Neural cell (in vitro differentiated cells): ENCODE measurements around the gene SYF2. TPM values are rescaled to one million over a fixed set of nuclear protein-coding genes. Genes with fewer than 3 reads are reported as not detected.
"Not testable (repeated sequence)": the region's sequence is repeated elsewhere in the genome, so short reads cannot be mapped to it uniquely, and the experiment has no call there.

ENCODE experiments used
- H2AFZ ChIP-seq: fragments of 200-600, 300-800 bp; sonication (generic), shearing (Covaris generic); 2 replicates; pipeline ENCODE4 v1.6.0; 2014; ENCODE audit warnings: low read depth, mild to moderate bottlenecking, antibody characterized with exemption, low read length, moderate library complexity
- H3F3A ChIP-seq: fragments of 200-600 bp; shearing (Covaris generic); 2 replicates; pipeline ENCODE4 v1.6.1; 2016; ENCODE audit warnings: mild to moderate bottlenecking, moderate library complexity, mixed read lengths, antibody characterized with exemption, low read length; ENCODE audit not compliant: insufficient read depth, poor library complexity, severe bottlenecking
- H3K27ac ChIP-seq: fragments of 200-600, 300-800 bp; sonication (generic), shearing (Covaris generic); 2 replicates; pipeline ENCODE4 v1.5.1; 2014; ENCODE audit warnings: mild to moderate bottlenecking, low read length, moderate library complexity
- H3K27me3 ChIP-seq: fragments of 300-800, 200-600 bp; sonication (generic), shearing (Covaris generic); 2 replicates; pipeline ENCODE4 v1.6.0; 2014; ENCODE audit warnings: mild to moderate bottlenecking, low read depth, low read length, moderate library complexity; ENCODE audit not compliant: insufficient read depth
- H3K36me3 ChIP-seq: fragments of 300-800, 200-600 bp; sonication (generic), shearing (Covaris generic); 2 replicates; pipeline ENCODE4 v1.5.1; 2014; ENCODE audit warnings: mild to moderate bottlenecking, antibody characterized with exemption, low read length, moderate library complexity; ENCODE audit not compliant: insufficient read depth
- H3K4me2 ChIP-seq: fragments of 300-800, 200-600 bp; sonication (generic), shearing (Covaris generic); 2 replicates; pipeline ENCODE4 v1.6.0; 2014; ENCODE audit warnings: mild to moderate bottlenecking, low read length
- H3K4me3 ChIP-seq: fragments of 300-800, 200-600 bp; sonication (generic), shearing (Covaris generic); 2 replicates; pipeline ENCODE4 v1.5.1; 2014; ENCODE audit warnings: mild to moderate bottlenecking, low read length, moderate library complexity
- H3K79me2 ChIP-seq: fragments of 200-600 bp; shearing (Covaris generic); replicated peaks from 2 replicates; pipeline ENCODE4 v1.6.0; 2014; ENCODE audit warnings: mild to moderate bottlenecking, low read length, moderate library complexity; ENCODE audit not compliant: insufficient read depth
- H3K9ac ChIP-seq: fragments of 300-800, 200-600 bp; sonication (generic), shearing (Covaris generic); 2 replicates; pipeline ENCODE4 v1.6.1; 2016; ENCODE audit warnings: mild to moderate bottlenecking, low read length, mixed read lengths
- H3K9me2 ChIP-seq: fragments of 200-600 bp; shearing (Covaris generic); 2 replicates; pipeline ENCODE4 v1.6.1; 2016; ENCODE audit warnings: mild to moderate bottlenecking, low read length, mixed read lengths; ENCODE audit not compliant: insufficient read depth
- H3K9me3 ChIP-seq: fragments of 200-600, 300-800 bp; sonication (generic), shearing (Covaris generic); 2 replicates; pipeline ENCODE4 v1.6.1; 2016; ENCODE audit warnings: mild to moderate bottlenecking, mixed run types, low read length, moderate library complexity, mixed read lengths
- H4K20me1 ChIP-seq: fragments of 200-600 bp; shearing (Covaris generic); 2 replicates; pipeline ENCODE4 v1.6.1; 2016; ENCODE audit warnings: mild to moderate bottlenecking, mixed run types; ENCODE audit not compliant: insufficient read depth
- EP300 ChIP-seq: fragments of 450-650 bp; conservative IDR thresholded peaks from 2 replicates; pipeline ENCODE4 v1.6.1; 2014; ENCODE audit warnings: antibody characterized with exemption, mild to moderate bottlenecking, moderate library complexity; ENCODE audit not compliant: poor library complexity, severe bottlenecking
- EZH2 ChIP-seq: fragments of 200-600, 300-800 bp; shearing (Covaris generic), sonication (generic); IDR thresholded peaks from 2 replicates; pipeline ENCODE4 v1.6.1; 2014; ENCODE audit warnings: antibody characterized with exemption, low read length, borderline replicate concordance, mild to moderate bottlenecking; ENCODE audit not compliant: insufficient read depth, poor library complexity, severe bottlenecking
- MXI1 ChIP-seq: fragments of 450-650 bp; conservative IDR thresholded peaks from 2 replicates; pipeline ENCODE4 v1.6.1; 2014; ENCODE audit warnings: antibody characterized with exemption, mild to moderate bottlenecking; ENCODE audit not compliant: poor library complexity, severe bottlenecking
- POLR2AphosphoS5 ChIP-seq: IDR thresholded peaks from 2 replicates; pipeline ENCODE4 v1.6.1; 2012
- RAD21 ChIP-seq: fragments of 450-650 bp; conservative IDR thresholded peaks from 2 replicates; pipeline ENCODE4 v1.6.1; 2014; ENCODE audit warnings: antibody characterized with exemption, mild to moderate bottlenecking, moderate library complexity
- SMC3 ChIP-seq: fragments of 450-650 bp; conservative IDR thresholded peaks from 2 replicates; pipeline ENCODE4 v1.6.1; 2014; ENCODE audit warnings: antibody characterized with exemption, mild to moderate bottlenecking, moderate library complexity; ENCODE audit not compliant: poor library complexity
- TAF1 ChIP-seq: IDR thresholded peaks from 2 replicates; pipeline ENCODE4 v1.6.1; 2012; ENCODE audit warnings: low read depth
- polyA plus RNA-seq: library from polyadenylated mRNA; depleted of rRNA; stranded (reverse); fragments of >200 nt; gene quantifications from 2 replicates; pipeline ENCODE4 v1.2.3, GENCODE V29; 2014
- TF ChIP-seq, protein P1 (sequence below): fragments of 450-650 bp; IDR thresholded peaks from 2 replicates; pipeline ENCODE4 v1.5.1; 2014; ENCODE audit warnings: antibody characterized with exemption, mild to moderate bottlenecking, moderate library complexity; ENCODE audit not compliant: poor library complexity, severe bottlenecking
- TF ChIP-seq, protein P2 (sequence below): IDR thresholded peaks from 2 replicates; pipeline ENCODE4 v1.6.1; 2012; ENCODE audit warnings: borderline replicate concordance

SYF2 gene
- polyA plus RNA-seq, 1 donor from 2014 or later, result 94.1 TPM

GRCh38 chr1:25259813-25260212 is 27.5 kb upstream of the SYF2 start:
- H3K9me3 ChIP-seq, H3K27me3 ChIP-seq, H3K36me3 ChIP-seq, H4K20me1 ChIP-seq, H3K9ac ChIP-seq, H3K9me2 ChIP-seq, H3K4me3 ChIP-seq, H2AFZ ChIP-seq, H3F3A ChIP-seq, H3K79me2 ChIP-seq, H3K27ac ChIP-seq, H3K4me2 ChIP-seq: not testable (repeated sequence)
- TF ChIP-seq, protein P1, sequence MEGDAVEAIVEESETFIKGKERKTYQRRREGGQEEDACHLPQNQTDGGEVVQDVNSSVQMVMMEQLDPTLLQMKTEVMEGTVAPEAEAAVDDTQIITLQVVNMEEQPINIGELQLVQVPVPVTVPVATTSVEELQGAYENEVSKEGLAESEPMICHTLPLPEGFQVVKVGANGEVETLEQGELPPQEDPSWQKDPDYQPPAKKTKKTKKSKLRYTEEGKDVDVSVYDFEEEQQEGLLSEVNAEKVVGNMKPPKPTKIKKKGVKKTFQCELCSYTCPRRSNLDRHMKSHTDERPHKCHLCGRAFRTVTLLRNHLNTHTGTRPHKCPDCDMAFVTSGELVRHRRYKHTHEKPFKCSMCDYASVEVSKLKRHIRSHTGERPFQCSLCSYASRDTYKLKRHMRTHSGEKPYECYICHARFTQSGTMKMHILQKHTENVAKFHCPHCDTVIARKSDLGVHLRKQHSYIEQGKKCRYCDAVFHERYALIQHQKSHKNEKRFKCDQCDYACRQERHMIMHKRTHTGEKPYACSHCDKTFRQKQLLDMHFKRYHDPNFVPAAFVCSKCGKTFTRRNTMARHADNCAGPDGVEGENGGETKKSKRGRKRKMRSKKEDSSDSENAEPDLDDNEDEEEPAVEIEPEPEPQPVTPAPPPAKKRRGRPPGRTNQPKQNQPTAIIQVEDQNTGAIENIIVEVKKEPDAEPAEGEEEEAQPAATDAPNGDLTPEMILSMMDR, result peak; percentile 14

GRCh38 chr1:25257196-25257595 is 24.9 kb upstream of the SYF2 start:
- Histone ChIP-seq H3K27ac (no peak overlapping the region), H3K9me3 (no peaks in the 10 kb centered on the region), H3F3A (no peaks in the 10 kb centered on the region), H3K9me2 (no peaks in the 10 kb centered on the region), H3K79me2 (no peaks in the 10 kb centered on the region), H3K4me3 (no peak overlapping the region), H3K4me2 (no peak overlapping the region), H3K27me3 (no peaks in the 10 kb centered on the region), H2AFZ (no peak overlapping the region), H3K9ac (no peak overlapping the region), H4K20me1 (no peaks in the 10 kb centered on the region), H3K36me3 (no peaks in the 10 kb centered on the region)
- TF ChIP-seq EZH2, result no peak
- TF ChIP-seq SMC3, result no peak

- H3K9me2 ChIP-seq, result no peaks in the 10 kb centered on the region
- H3K4me2 ChIP-seq, result no peak overlapping the region
- no peaks in the 10 kb centered on the region for H3F3A ChIP-seq
- H3K9me3 ChIP-seq, result no peaks in the 10 kb centered on the region
- no peaks in the 10 kb centered on the region for H3K79me2 ChIP-seq
- H3K9ac ChIP-seq, result no peak overlapping the region
- H3K4me3 ChIP-seq, result no peak overlapping the region
- no peaks in the 10 kb centered on the region for H4K20me1 ChIP-seq
- no peaks in the 10 kb centered on the region for H3K36me3 ChIP-seq
- no peak overlapping the region for H2AFZ ChIP-seq
- H3K27me3 ChIP-seq, result no peaks in the 10 kb centered on the region
- H3K27ac ChIP-seq, result peak overlapping the region; percentile 39
- TF ChIP-seq, protein P2, sequence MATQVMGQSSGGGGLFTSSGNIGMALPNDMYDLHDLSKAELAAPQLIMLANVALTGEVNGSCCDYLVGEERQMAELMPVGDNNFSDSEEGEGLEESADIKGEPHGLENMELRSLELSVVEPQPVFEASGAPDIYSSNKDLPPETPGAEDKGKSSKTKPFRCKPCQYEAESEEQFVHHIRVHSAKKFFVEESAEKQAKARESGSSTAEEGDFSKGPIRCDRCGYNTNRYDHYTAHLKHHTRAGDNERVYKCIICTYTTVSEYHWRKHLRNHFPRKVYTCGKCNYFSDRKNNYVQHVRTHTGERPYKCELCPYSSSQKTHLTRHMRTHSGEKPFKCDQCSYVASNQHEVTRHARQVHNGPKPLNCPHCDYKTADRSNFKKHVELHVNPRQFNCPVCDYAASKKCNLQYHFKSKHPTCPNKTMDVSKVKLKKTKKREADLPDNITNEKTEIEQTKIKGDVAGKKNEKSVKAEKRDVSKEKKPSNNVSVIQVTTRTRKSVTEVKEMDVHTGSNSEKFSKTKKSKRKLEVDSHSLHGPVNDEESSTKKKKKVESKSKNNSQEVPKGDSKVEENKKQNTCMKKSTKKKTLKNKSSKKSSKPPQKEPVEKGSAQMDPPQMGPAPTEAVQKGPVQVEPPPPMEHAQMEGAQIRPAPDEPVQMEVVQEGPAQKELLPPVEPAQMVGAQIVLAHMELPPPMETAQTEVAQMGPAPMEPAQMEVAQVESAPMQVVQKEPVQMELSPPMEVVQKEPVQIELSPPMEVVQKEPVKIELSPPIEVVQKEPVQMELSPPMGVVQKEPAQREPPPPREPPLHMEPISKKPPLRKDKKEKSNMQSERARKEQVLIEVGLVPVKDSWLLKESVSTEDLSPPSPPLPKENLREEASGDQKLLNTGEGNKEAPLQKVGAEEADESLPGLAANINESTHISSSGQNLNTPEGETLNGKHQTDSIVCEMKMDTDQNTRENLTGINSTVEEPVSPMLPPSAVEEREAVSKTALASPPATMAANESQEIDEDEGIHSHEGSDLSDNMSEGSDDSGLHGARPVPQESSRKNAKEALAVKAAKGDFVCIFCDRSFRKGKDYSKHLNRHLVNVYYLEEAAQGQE, result no peak
- TF ChIP-seq SMC3 (no peak), EZH2 (no peak), TAF1 (no peak), EP300 (no peak), POLR2AphosphoS5 (no peak), MXI1 (no peak), RAD21 (no peak)
- TF ChIP-seq, protein P1, result no peak
Observed at GRCh38 chr1:25256578-25256965, 24.3 kb upstream of the SYF2 start.
